Measurements from ENCODE around the gene ZNF217.

- TF ChIP-seq, protein P1, sequence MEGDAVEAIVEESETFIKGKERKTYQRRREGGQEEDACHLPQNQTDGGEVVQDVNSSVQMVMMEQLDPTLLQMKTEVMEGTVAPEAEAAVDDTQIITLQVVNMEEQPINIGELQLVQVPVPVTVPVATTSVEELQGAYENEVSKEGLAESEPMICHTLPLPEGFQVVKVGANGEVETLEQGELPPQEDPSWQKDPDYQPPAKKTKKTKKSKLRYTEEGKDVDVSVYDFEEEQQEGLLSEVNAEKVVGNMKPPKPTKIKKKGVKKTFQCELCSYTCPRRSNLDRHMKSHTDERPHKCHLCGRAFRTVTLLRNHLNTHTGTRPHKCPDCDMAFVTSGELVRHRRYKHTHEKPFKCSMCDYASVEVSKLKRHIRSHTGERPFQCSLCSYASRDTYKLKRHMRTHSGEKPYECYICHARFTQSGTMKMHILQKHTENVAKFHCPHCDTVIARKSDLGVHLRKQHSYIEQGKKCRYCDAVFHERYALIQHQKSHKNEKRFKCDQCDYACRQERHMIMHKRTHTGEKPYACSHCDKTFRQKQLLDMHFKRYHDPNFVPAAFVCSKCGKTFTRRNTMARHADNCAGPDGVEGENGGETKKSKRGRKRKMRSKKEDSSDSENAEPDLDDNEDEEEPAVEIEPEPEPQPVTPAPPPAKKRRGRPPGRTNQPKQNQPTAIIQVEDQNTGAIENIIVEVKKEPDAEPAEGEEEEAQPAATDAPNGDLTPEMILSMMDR (conservative IDR thresholded peaks at IDR 0.05; ENCODE audit: low read depth, low read length): no peak
- TF ChIP-seq EZH2 (IDR thresholded peaks at IDR 0.05; ENCODE audit: low read length, unreplicated experiment) (no peak), EZH2phosphoT487 (IDR thresholded peaks at IDR 0.05; ENCODE audit: borderline replicate concordance, low read length) (no peak)
Observed at GRCh38 chr20:53599378-53599777, 5.7 kb upstream of the ZNF217 start.

All from PC-3 (cell line).